Cardiac septum (tissue), 1 donor: ENCODE results near the gene CCR7. TPM values are rescaled to one million over a fixed set of nuclear protein-coding genes. Genes with fewer than 3 reads are reported as not detected.
"Not testable (repeated sequence)": the region's sequence is repeated elsewhere in the genome, so short reads cannot be mapped to it uniquely, and the experiment has no call there.

Source experiments
- DNase-seq: peaks from one replicate; pipeline ENCODE4 v3.0.0-alpha.2; 2020; ENCODE audit warnings: low spot score
- intact Hi-C: fragments of 100-400 bp; cut with DNase I; formaldehyde crosslinking; loops from one replicate; pipeline ENCODE4 v1.14.0; 2022
- total RNA-seq: library from RNA; stranded (reverse); fragmentation: NEBNext Ultra II Directional; extraction: Animal tissue kit (Norgen Biotek cat#: 25700); gene quantifications from one replicate; pipeline ENCODE4 v1.2.1, GENCODE V29; 2021
- donor health status: DM: no; HTN: no; CAD: no.

The CCR7 gene
- total RNA-seq, 1 donor from 2014 or later: 0.32 TPM

GRCh38 chr17:40597556-40598300 is 32.5 kb upstream of the CCR7 start:
- intact Hi-C loops: no loop called here
- DNase-seq: no peak

GRCh38 chr17:40597156-40597555 is 31.9 kb upstream of the CCR7 start:
- intact Hi-C loops: no loop called here
- no peak for DNase-seq

GRCh38 chr17:40596261-40596919 is 31.1 kb upstream of the CCR7 start:
- intact Hi-C loops: no loop called here
- DNase-seq: no peak

GRCh38 chr17:40590742-40591141 is 25.5 kb upstream of the CCR7 start:
- intact Hi-C loops: no loop called here
- DNase-seq: no peak

DNA sequence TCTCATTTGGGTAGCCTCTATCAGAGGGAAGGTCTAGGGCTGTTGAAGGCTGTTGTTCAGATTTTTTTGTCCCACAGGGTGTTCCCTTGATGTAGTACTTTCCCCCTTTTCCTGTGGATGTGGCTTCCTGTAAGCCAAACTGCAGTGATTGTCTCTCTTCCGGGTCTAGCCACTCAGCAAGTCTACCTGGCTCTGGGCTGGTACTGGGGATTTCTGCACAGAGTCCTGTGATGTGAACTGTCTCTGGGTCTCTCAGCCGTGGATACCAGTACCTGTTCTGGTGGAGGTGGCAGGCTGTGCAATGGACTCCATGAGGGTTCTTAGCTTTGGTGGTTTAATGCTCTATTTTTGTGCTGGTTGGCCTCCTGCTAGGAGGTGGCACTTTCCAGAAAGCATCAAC is 23.3 kb upstream of the CCR7 start:
- intact Hi-C loops: no loop called here
- DNase-seq: no peak

DNA sequence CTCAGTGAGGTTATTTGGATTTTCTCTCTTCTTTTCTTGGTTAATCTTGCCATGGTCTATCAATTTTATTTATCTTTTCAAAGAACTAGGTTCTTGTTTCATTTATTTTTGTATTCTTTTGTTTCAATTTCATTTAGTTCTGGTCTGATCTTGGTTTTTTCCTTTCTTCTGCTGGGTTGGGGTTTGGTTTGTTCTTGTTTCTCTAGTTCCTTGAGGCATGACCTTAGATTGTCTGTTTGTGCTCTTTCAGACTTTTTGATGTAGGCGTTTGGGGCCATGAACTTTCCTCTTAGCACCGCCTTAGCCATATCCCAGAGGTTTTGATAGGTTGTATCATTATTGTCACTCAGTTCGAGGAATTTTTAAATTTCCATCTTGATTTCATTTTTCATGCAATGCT is 21.0 kb upstream of the CCR7 start:
- intact Hi-C loops, DNase-seq: not testable (repeated sequence)

- intact Hi-C loops, DNase-seq: not testable (repeated sequence)
These were observed 19.7 kb upstream of the CCR7 start for GRCh38 chr17:40584950-40585349.

- intact Hi-C loops: no loop called here
- no peak for DNase-seq
These were observed 17.1 kb upstream of the CCR7 start for GRCh38 chr17:40582328-40582901.

DNA sequence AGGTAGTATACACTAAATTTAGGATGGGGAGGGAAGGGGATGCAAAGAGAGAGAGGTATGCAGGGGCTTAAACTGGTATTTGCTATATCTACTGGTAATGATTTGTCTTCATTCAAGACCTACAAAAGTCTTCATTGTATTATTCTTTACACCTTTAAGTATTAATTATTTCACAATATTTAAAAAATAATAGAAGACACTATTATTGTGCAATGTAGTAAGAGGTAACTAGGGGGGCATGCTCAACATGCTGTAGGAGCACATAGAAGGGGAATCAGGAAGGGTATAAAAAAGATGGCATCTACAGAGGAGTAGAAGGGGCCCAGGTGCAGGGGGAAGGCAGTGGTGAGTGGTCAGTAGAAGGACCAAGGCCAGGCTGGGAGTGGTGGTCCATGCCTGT is 14.9 kb upstream of the CCR7 start:
- intact Hi-C loops: no loop called here
- DNase-seq: no peak

GRCh38 chr17:40579471-40579870 is 14.2 kb upstream of the CCR7 start:
- no peak for DNase-seq
- intact Hi-C loops: no loop called here

DNA sequence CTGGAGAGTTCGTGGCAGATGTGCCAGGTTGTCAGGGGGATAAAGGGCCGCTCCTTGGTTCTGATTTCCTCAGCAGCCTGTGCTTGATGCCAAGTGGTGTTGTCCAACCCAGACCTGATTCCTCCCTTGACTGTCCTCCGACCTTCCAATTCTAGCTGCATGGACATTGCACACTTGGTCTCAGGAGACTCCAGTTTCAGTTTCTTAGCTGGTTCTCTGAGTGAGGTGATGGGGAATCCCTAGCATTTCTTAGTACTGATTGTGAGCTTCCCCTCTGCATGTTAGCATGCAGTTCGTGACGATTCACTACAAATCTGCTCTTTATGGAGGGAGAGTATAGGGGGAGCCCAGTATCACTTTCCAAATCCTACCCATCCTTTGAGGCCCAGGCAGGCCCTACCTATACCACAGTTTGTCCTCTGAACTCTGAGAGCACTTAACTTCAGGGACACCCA is 12.4 kb upstream of the CCR7 start:
- no peak for DNase-seq
- intact Hi-C loops: no loop called here

DNA sequence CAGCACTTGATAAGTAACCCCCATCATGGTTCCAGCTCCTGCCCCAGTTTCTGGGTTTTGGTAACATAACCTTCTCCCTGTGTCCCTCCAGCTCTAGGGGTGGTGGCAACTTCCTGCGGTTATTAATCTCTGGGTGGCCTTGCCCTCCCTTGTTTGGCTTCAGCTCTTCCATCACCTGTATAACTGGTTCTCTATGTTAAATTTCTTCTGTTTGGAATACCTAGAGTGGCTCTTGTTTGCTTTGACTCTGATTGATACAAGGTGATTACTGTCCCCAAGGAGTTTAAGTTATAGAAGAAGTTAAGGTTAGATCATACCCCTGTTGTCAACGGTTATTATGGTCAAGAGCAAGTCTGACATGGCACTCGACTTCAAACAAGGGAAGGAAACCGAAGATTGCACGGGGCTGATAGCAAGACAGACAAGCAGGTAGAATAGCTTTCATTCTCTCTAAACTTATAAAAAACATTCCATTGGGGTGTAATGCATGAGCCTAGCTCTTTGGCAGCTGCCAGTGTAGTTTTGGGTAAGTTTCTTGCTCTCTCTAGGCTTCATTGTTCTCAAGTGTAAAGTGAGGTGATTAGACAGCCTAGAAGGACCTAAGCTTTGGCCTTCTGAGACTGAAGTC is 11.0 kb upstream of the CCR7 start:
- DNase-seq: no peak
- intact Hi-C loops: no loop called here

- intact Hi-C loops: no loop called here
- no peak for DNase-seq
These were observed 9.0 kb upstream of the CCR7 start for GRCh38 chr17:40574292-40574691.

- intact Hi-C loops, DNase-seq: not testable (repeated sequence)
These were observed 7.1 kb upstream of the CCR7 start for GRCh38 chr17:40572245-40572993.

DNA sequence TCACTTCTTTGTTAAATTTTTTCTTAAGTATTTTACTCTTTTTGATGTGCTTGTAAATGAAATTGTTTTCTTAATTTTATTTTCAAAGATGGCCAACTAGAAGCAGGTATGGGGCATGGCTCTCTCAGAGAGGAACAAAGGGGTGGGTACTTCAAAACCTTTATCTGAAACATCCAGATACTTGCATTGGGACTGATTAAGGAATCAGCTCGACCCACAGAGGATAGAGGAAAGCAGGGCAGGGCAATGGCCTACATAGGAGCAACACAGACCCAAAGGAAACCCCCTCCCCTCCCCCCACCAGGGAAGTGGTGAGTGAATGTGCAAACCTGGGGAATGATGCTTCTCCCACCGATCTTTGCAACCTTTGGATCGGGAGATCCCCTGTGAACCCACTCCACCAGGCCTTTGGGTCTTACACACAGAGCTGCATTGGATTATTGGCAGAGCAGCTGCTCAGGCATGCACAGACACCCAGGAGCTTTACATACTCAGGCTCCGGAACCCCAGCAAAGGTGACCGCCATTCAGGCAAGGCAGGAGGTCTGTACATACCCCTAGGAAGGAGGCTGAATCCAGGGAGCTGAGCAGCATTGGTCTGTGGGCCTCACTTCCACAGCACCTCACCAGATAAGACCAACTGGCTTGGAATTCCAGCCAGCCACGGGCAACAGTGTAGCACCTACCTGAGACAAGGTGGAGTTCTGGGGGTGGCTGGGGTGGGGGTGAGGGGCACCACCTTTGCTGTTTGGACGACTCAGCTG is 3.0 kb upstream of the CCR7 start:
- intact Hi-C loops: no loop called here
- no peak for DNase-seq

GRCh38 chr17:40567377-40567776 is 2.1 kb upstream of the CCR7 start:
- no peak for DNase-seq
- intact Hi-C loops: no loop called here

DNA sequence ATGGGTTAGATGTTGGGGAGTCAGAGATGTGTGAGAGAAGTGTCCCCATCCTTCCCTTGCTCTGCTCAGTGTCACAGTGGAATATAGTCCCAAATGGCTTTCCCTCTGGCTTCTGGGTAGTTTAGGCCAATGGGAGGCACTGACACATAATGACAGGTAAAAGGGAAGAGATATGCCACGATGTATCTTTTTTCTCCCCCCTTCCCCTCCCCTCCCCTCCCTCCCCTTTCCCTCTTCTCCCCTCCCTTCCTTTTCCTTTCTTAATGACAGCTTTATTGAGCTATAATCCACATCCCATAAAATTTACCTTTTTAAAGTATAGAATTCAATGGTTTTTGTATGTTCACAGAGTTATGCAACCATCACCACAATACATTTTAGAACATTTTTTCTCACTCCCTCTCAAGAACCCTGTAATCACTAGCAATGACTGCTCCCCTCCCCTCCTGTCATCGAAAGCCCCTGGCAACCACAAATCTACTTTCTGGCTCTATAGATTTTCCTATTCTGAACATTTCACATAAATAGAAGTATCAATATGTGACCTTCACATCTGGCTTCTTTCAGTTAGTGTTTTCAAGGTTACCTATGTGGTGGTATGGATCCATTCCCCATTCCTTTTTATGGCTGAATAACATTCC is 617 bp upstream of the CCR7 start:
- DNase-seq: no peak
- intact Hi-C loops: no loop called here

DNA sequence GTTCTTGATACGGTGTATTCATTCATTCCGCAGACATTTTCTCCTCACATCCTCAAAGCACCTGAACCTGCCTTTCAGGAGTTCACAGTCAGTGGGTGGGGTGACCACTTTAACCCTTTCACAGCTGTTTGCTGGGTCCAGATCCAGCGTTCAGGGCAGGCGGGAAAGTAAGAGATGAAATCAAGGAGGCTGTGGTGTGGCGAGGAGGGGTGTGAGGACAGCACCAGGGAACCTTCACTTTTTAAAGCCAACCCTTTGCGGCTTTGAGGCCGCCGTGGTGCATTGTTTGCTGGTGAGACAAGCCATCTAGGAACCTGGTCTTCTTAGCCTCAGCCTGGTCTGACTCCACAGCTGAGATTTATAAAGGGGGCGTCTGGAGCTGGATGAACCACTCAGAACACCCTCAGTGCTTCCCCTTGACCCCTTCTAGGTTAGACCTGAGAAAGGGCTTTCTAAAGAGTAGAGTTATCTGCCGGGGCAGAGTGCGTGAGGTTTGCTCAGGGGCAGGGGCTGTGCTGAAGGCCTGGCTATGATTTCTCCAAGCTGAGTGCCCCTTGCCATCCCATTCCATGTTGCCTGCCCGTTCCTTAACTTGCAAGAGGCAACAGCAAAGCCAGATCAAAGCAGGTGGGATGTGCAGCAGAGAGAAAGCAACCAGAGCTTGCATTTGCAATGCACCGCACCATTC is 933 bp downstream of the CCR7 start:
- no peak for DNase-seq
- intact Hi-C loops: loop anchor here (5.0 kb wide), 1 partner anchor 162 kb away; no protein-coding TSS in a partner anchor
